H9 (cell line): ENCODE measurements around the gene ZER1. TPM values are rescaled to one million over a fixed set of nuclear protein-coding genes. Genes with fewer than 3 reads are reported as not detected.

ENCODE experiments used
- DNase-seq: peaks from one replicate; pipeline ENCODE4 v3.0.0-alpha.2; 2017
- H2AFZ ChIP-seq: one replicate; pipeline ENCODE4 v1.6.1; 2013; ENCODE audit warnings: mild to moderate bottlenecking, low read length, control low read depth, moderate library complexity
- H2AK5ac ChIP-seq: 2 replicates; pipeline ENCODE4 v1.6.1; 2013; ENCODE audit warnings: low read length, control low read depth, mixed read lengths; ENCODE audit not compliant: insufficient read length
- H2BK120ac ChIP-seq: one replicate; pipeline ENCODE4 v1.6.1; 2013; ENCODE audit warnings: low read depth, mild to moderate bottlenecking, low read length, control low read depth, inconsistent platforms; ENCODE audit not compliant: poor library complexity, severe bottlenecking
- H2BK12ac ChIP-seq: 2 replicates; pipeline ENCODE4 v1.6.1; 2013; ENCODE audit warnings: low read length, control low read depth, mixed read lengths, low read depth; ENCODE audit not compliant: insufficient read length
- H2BK15ac ChIP-seq: 2 replicates; pipeline ENCODE4 v1.6.1; 2013; ENCODE audit warnings: low read depth, low read length, control low read depth
- H2BK20ac ChIP-seq: one replicate; pipeline ENCODE4 v1.6.1; 2013; ENCODE audit warnings: low read depth, mild to moderate bottlenecking, low read length, control low read depth, inconsistent platforms; ENCODE audit not compliant: poor library complexity, severe bottlenecking
- H2BK5ac ChIP-seq: 2 replicates; pipeline ENCODE4 v1.6.1; 2013; ENCODE audit warnings: low read length, control low read depth, mixed read lengths; ENCODE audit not compliant: insufficient read length
- H3K14ac ChIP-seq: 2 replicates; pipeline ENCODE4 v1.6.1; 2013; ENCODE audit warnings: low read length, control low read depth; ENCODE audit not compliant: insufficient read depth
- H3K18ac ChIP-seq: 2 replicates; pipeline ENCODE4 v1.6.1; 2013; ENCODE audit warnings: low read depth, mild to moderate bottlenecking, mixed read lengths, low read length, control low read depth; ENCODE audit not compliant: insufficient read length
- H3K23ac ChIP-seq: 2 replicates; pipeline ENCODE4 v1.6.1; 2013; ENCODE audit warnings: low read length, control low read depth, mixed read lengths, low read depth; ENCODE audit not compliant: insufficient read length
- H3K23me2 ChIP-seq: 2 replicates; pipeline ENCODE4 v1.6.1; 2013; ENCODE audit warnings: low read depth, mild to moderate bottlenecking, mixed read lengths, low read length, control low read depth; ENCODE audit not compliant: insufficient read length, poor library complexity, severe bottlenecking
- H3K27ac ChIP-seq: 2 replicates; pipeline ENCODE4 v1.5.1; 2013; ENCODE audit warnings: low read length, control low read depth, mixed read lengths, low read depth; ENCODE audit not compliant: insufficient read length
- H3K27me3 ChIP-seq: 2 replicates; pipeline ENCODE4 v1.6.1; 2013; ENCODE audit warnings: low read length, control low read depth, inconsistent platforms; ENCODE audit not compliant: insufficient read depth
- H3K4ac ChIP-seq: 2 replicates; pipeline ENCODE4 v1.6.1; 2013; ENCODE audit warnings: low read depth, mild to moderate bottlenecking, control low read depth, inconsistent platforms, low read length, moderate library complexity
- H3K4me1 ChIP-seq: 2 replicates; pipeline ENCODE4 v1.6.1; 2013; ENCODE audit warnings: low read length, control low read depth, inconsistent platforms; ENCODE audit not compliant: insufficient read depth
- H3K4me2 ChIP-seq: 2 replicates; pipeline ENCODE4 v1.6.1; 2013; ENCODE audit warnings: low read length, control low read depth, mixed read lengths; ENCODE audit not compliant: insufficient read length, insufficient read depth
- H3K56ac ChIP-seq: 2 replicates; pipeline ENCODE4 v1.6.1; 2013; ENCODE audit warnings: low read depth, mild to moderate bottlenecking, mixed read lengths, low read length, control low read depth; ENCODE audit not compliant: insufficient read length
- H3K79me1 ChIP-seq: 2 replicates; pipeline ENCODE4 v1.6.1; 2013; ENCODE audit warnings: low read depth, mild to moderate bottlenecking, moderate library complexity, low read length, control low read depth, inconsistent platforms; ENCODE audit not compliant: insufficient read depth, poor library complexity, severe bottlenecking
- H3K79me2 ChIP-seq: 2 replicates; pipeline ENCODE4 v1.6.1; 2013; ENCODE audit warnings: low read length, control low read depth, inconsistent platforms; ENCODE audit not compliant: insufficient read depth
- H3K9ac ChIP-seq: 2 replicates; pipeline ENCODE4 v1.6.1; 2013; ENCODE audit warnings: low read length, control low read depth, mixed read lengths; ENCODE audit not compliant: insufficient read length; ENCODE audit errors: extremely low read depth
- H3K9me3 ChIP-seq: one replicate; pipeline ENCODE4 v1.6.1; 2013; ENCODE audit warnings: low read depth, low read length, inconsistent platforms; ENCODE audit not compliant: control insufficient read depth
- H3T11ph ChIP-seq: one replicate; pipeline ENCODE4 v1.6.1; 2013; ENCODE audit warnings: mild to moderate bottlenecking, low read length, control low read depth, inconsistent platforms
- H4K20me1 ChIP-seq: one replicate; pipeline ENCODE4 v1.6.1; 2013; ENCODE audit not compliant: control insufficient read depth, insufficient read length, insufficient read depth
- H4K5ac ChIP-seq: 2 replicates; pipeline ENCODE4 v1.6.1; 2013; ENCODE audit warnings: low read depth, mild to moderate bottlenecking, mixed read lengths, low read length, control low read depth; ENCODE audit not compliant: insufficient read length
- H4K8ac ChIP-seq: replicated peaks from 2 replicates; pipeline ENCODE4 v1.6.1; 2013; ENCODE audit warnings: low read length, control low read depth, mixed read lengths, low read depth; ENCODE audit not compliant: insufficient read length
- H4K91ac ChIP-seq: 2 replicates; pipeline ENCODE4 v1.6.1; 2013; ENCODE audit warnings: low read depth, mild to moderate bottlenecking, moderate library complexity, mixed read lengths, low read length, control low read depth; ENCODE audit not compliant: insufficient read length
- H3K27ac Mint-ChIP-seq, 3 experiments: 2 replicates in 2 of 3; 3 replicates in 1 of 3; pipeline ENCODE4 v1.8.0; 2020 to 2021; ENCODE audit warnings: mixed read lengths in 3 of 3, mild to moderate bottlenecking in 1 of 3, moderate library complexity in 1 of 3
- H3K27me3 Mint-ChIP-seq: 2 replicates; pipeline ENCODE4 v1.8.0; 2021; ENCODE audit warnings: low read depth, mild to moderate bottlenecking, moderate library complexity, mixed read lengths
- H3K36me3 Mint-ChIP-seq, 3 experiments: 2 replicates in 2 of 3; 3 replicates in 1 of 3; pipeline ENCODE4 v1.8.0; 2020 to 2021; ENCODE audit warnings: low read depth in 3 of 3, mixed read lengths in 3 of 3; ENCODE audit not compliant: insufficient read depth in 1 of 3
- H3K4me1 Mint-ChIP-seq, 2 experiments: 2 replicates each; pipeline ENCODE4 v1.8.0; 2020; ENCODE audit warnings: mixed read lengths in 2 of 2
- H3K4me3 Mint-ChIP-seq, 2 experiments: 2 replicates in 1 of 2; 3 replicates in 1 of 2; pipeline ENCODE4 v1.8.0; 2020 to 2021; ENCODE audit warnings: mild to moderate bottlenecking in 2 of 2, mixed read lengths in 2 of 2, moderate library complexity in 1 of 2
- H3K9me3 Mint-ChIP-seq, 2 experiments: 2 replicates in 1 of 2; 3 replicates in 1 of 2; pipeline ENCODE4 v1.8.0; 2020; ENCODE audit warnings: mild to moderate bottlenecking in 2 of 2, mixed read lengths in 2 of 2, moderate library complexity in 1 of 2
- CTCF ChIP-seq: fragments of 200-600 bp; sonication (generic); conservative IDR thresholded peaks from 3 replicates; pipeline ENCODE4 v1.8.0; 2021; ENCODE audit warnings: antibody characterized with exemption, mild to moderate bottlenecking
- WGBS: extraction: QIAGEN DNeasy Blood & Tissue Kit; methylation state at CpG from one replicate; pipeline ENCODE4 v1.1.7; 2013; ENCODE audit warnings: missing lambda C conversion rate, low lambda C conversion rate, mixed read lengths; ENCODE audit not compliant: insufficient read length; ENCODE audit errors: extremely low coverage; 5-methylcytosine and 5-hydroxymethylcytosine counted together
- total RNA-seq: library from RNA; stranded (reverse); gene quantifications from 2 replicates; pipeline ENCODE4 v1.2.1, GENCODE V29; 2021

Gene ZER1
- total RNA-seq, 1 experiment from 2014 or later = 24.2 TPM

- Mint-ChIP-seq H3K9me3 (no peaks in the 10 kb centered on the region), H3K27ac (no peak overlapping the region; a peak in 1 of 7 replicates), H3K4me3 (no peak overlapping the region), H3K27me3 (no peaks in the 10 kb centered on the region), H3K36me3 (peaks cover 2 to 70% (median 50%) of the 10 kb centered on the region in 3 experiments; a peak in 6 of 7 replicates), H3K4me1 (no peaks in the 10 kb centered on the region)
- Histone ChIP-seq H3K9me3 (no peaks in the 10 kb centered on the region), H2BK120ac (no peak overlapping the region), H2AFZ (no peak overlapping the region), H2BK15ac (no peak overlapping the region), H3K79me1 (no peaks in the 10 kb centered on the region), H3T11ph (no peak overlapping the region), H3K56ac (no peak overlapping the region), H4K20me1 (no peaks in the 10 kb centered on the region), H3K4ac (no peak overlapping the region), H2BK5ac (no peak overlapping the region), H3K4me2 (no peak overlapping the region), H2AK5ac (no peak overlapping the region), H3K23ac (no peak overlapping the region), H4K91ac (no peak overlapping the region), H3K27ac (no peak overlapping the region), H3K79me2 (no peaks in the 10 kb centered on the region), H2BK12ac (no peak overlapping the region), H3K9ac (no peak overlapping the region), H3K18ac (no peak overlapping the region), H3K14ac (no peak overlapping the region), H3K4me1 (no peaks in the 10 kb centered on the region), H3K23me2 (no peaks in the 10 kb centered on the region), H4K8ac (no peak overlapping the region), H2BK20ac (no peak overlapping the region), H3K27me3 (no peaks in the 10 kb centered on the region), H4K5ac (no peak overlapping the region)
- no peak for TF ChIP-seq CTCF
- DNase-seq = no peak
- WGBS = no CpG with 5 or more reads among the region's 4 CpGs
These were observed 30.8 kb upstream of the ZER1 start for GRCh38 chr9:128802482-128802881.
